Activated CD8-positive, alpha-beta T cell treated with anti-CD3 and anti-CD28 coated beads for 36 hours (primary cell): ENCODE data around the gene KLK6. TPM values are rescaled to one million over a fixed set of nuclear protein-coding genes. Genes with fewer than 3 reads are reported as not detected.

ENCODE experiments used
- ATAC-seq: fragments of 200-7000 bp; cut with Tn5 transposase; one replicate; pipeline ENCODE4 v1.10.0; 2021; ENCODE audit warnings: mild to moderate bottlenecking, moderate library complexity
- CTCF ChIA-PET: fragments of 350-600 bp; sonication (Branson Sonifier 250); formaldehyde crosslinking; loops from one replicate; lab custom pipeline; 2021; ENCODE audit warnings: antibody characterized with exemption; lab: Charles Lee
- POLR2A ChIA-PET: fragments of 350-600 bp; sonication (Branson Sonifier 250); formaldehyde crosslinking; loops from one replicate; lab custom pipeline; 2021; ENCODE audit warnings: antibody characterized with exemption; lab: Charles Lee
- DNase-seq: peaks from one replicate; pipeline ENCODE4 v3.0.0-alpha.2; 2020
- H3K27ac Mint-ChIP-seq: one replicate; pipeline ENCODE4 v1.8.0; 2021; ENCODE audit warnings: mild to moderate bottlenecking, mixed read lengths
- H3K27me3 Mint-ChIP-seq: one replicate; pipeline ENCODE4 v1.8.0; 2021; ENCODE audit warnings: mixed read lengths
- H3K36me3 Mint-ChIP-seq: one replicate; pipeline ENCODE4 v1.8.0; 2021; ENCODE audit warnings: low read depth, mixed read lengths
- H3K4me1 Mint-ChIP-seq: one replicate; pipeline ENCODE4 v1.8.0; 2021; ENCODE audit warnings: low read depth, mixed read lengths
- H3K4me3 Mint-ChIP-seq: one replicate; pipeline ENCODE4 v1.8.0; 2021; ENCODE audit warnings: mild to moderate bottlenecking, moderate library complexity, mixed read lengths
- H3K9me3 Mint-ChIP-seq: one replicate; pipeline ENCODE4 v1.8.0; 2021; ENCODE audit warnings: mixed read lengths
- CTCF ChIP-seq: fragments of 200-600 bp; IDR thresholded peaks from one replicate; pipeline ENCODE4 v1.8.0; 2022; ENCODE audit warnings: antibody characterized with exemption, mild to moderate bottlenecking
- intact Hi-C: fragments of 100-400 bp; cut with micrococcal nuclease; formaldehyde crosslinking; loops from one replicate; pipeline ENCODE4 v1.10.0; 2022
- total RNA-seq, 2 experiments: library from RNA; stranded (reverse); gene quantifications; one replicate each; pipeline ENCODE4 v1.2.3, GENCODE V29; 2021

KLK6 gene
- total RNA-seq, 2 experiments from 2014 or later = not detected

GRCh38 chr19:50957587-50957986 lies 11.8 kb downstream of the KLK6 start:
- TF ChIP-seq CTCF = no peak
- DNase-seq (no peak), ATAC-seq (no peak)
- Mint-ChIP-seq H3K27ac (no peak overlapping the region), H3K27me3 (peaks cover 19% of the 10 kb centered on the region), H3K4me1 (no peaks in the 10 kb centered on the region), H3K9me3 (peaks cover 4% of the 10 kb centered on the region), H3K36me3 (no peaks in the 10 kb centered on the region), H3K4me3 (no peak overlapping the region)
- intact Hi-C loops = no loop called here
- ChIA-PET CTCF (no interaction called here), POLR2A (no interaction called here)

- H3K4me3 Mint-ChIP-seq = no peak within 1 kb of the TSS
- intact Hi-C loops = no loop called here
- ChIA-PET POLR2A (no interaction called here), CTCF (no interaction called here)
- ATAC-seq = no peak
- peaks cover 19% of the 10 kb centered on the region for H3K27me3 Mint-ChIP-seq
- no peak within 1 kb of the TSS for H3K27ac Mint-ChIP-seq
- no peak for DNase-seq
- no peak for TF ChIP-seq CTCF
- no peaks in the 10 kb centered on the region for H3K4me1 Mint-ChIP-seq
- H3K36me3 Mint-ChIP-seq = no peaks in the 10 kb centered on the region
- no peaks in the 10 kb centered on the region for H3K9me3 Mint-ChIP-seq
Measured at GRCh38 chr19:50952910-50953309, 16.5 kb downstream of the KLK6 start, which contains the start of gene KLK5. Gene KLK5 (minus strand): TSS chr19:50953038. CDS start chr19:50952657, 381 bp downstream.

GRCh38 chr19:50949861-50950260 lies 19.5 kb downstream of the KLK6 start:
- no peak for ATAC-seq
- H3K36me3 Mint-ChIP-seq = no peaks in the 10 kb centered on the region
- no peak overlapping the region for H3K4me3 Mint-ChIP-seq
- no peak for DNase-seq
- ChIA-PET POLR2A (interaction anchor here (1.1 kb wide), 1 partner anchor 15 kb away, joined by 3 read pairs; no protein-coding TSS in a partner anchor), CTCF (no interaction called here)
- no peak for TF ChIP-seq CTCF
- peaks cover 18% of the 10 kb centered on the region for H3K27me3 Mint-ChIP-seq
- no peaks in the 10 kb centered on the region for H3K9me3 Mint-ChIP-seq
- intact Hi-C loops = no loop called here
- H3K27ac Mint-ChIP-seq = no peak overlapping the region
- no peaks in the 10 kb centered on the region for H3K4me1 Mint-ChIP-seq

GRCh38 chr19:50947123-50947522 lies 22.3 kb downstream of the KLK6 start:
- H3K27me3 Mint-ChIP-seq = peaks cover 19% of the 10 kb centered on the region
- no peaks in the 10 kb centered on the region for H3K9me3 Mint-ChIP-seq
- DNase-seq = no peak
- intact Hi-C loops = no loop called here
- ChIA-PET CTCF (no interaction called here), POLR2A (no interaction called here)
- TF ChIP-seq CTCF = no peak
- no peak overlapping the region for H3K4me3 Mint-ChIP-seq
- no peaks in the 10 kb centered on the region for H3K36me3 Mint-ChIP-seq
- H3K27ac Mint-ChIP-seq = no peak overlapping the region
- H3K4me1 Mint-ChIP-seq = no peaks in the 10 kb centered on the region
- ATAC-seq = no peak

- H3K27ac Mint-ChIP-seq = no peak overlapping the region
- intact Hi-C loops = no loop called here
- H3K9me3 Mint-ChIP-seq = peaks cover 2% of the 10 kb centered on the region
- peaks cover 26% of the 10 kb centered on the region for H3K27me3 Mint-ChIP-seq
- no peaks in the 10 kb centered on the region for H3K4me1 Mint-ChIP-seq
- POLR2A ChIA-PET = no interaction called here
- no peaks in the 10 kb centered on the region for H3K36me3 Mint-ChIP-seq
- no peak for ATAC-seq
- TF ChIP-seq CTCF = no peak
- no peak overlapping the region for H3K4me3 Mint-ChIP-seq
- CTCF ChIA-PET = interaction anchor here (1.2 kb wide), 1 partner anchor 23 kb away, joined by 3 read pairs; no protein-coding TSS in a partner anchor
- no peak for DNase-seq
Measured at GRCh38 chr19:50944795-50945194, 24.6 kb downstream of the KLK6 start.
